ENCODE measurements around the gene CD63.

- no peak for TF ChIP-seq CTCF (conservative IDR thresholded peaks at IDR 0.05; ENCODE audit: low read depth, low read length)
- TF ChIP-seq EZH2 (IDR thresholded peaks at IDR 0.05; ENCODE audit: low read length, unreplicated experiment) = no peak
Observed at GRCh38 chr12:55707841-55708694, 20.7 kb downstream of the CD63 start, which contains the start of gene ITGA7.

Measured in PC-3 (cell line).